Measurements from ENCODE around the gene CCDC194.

Gene CCDC194

DNA sequence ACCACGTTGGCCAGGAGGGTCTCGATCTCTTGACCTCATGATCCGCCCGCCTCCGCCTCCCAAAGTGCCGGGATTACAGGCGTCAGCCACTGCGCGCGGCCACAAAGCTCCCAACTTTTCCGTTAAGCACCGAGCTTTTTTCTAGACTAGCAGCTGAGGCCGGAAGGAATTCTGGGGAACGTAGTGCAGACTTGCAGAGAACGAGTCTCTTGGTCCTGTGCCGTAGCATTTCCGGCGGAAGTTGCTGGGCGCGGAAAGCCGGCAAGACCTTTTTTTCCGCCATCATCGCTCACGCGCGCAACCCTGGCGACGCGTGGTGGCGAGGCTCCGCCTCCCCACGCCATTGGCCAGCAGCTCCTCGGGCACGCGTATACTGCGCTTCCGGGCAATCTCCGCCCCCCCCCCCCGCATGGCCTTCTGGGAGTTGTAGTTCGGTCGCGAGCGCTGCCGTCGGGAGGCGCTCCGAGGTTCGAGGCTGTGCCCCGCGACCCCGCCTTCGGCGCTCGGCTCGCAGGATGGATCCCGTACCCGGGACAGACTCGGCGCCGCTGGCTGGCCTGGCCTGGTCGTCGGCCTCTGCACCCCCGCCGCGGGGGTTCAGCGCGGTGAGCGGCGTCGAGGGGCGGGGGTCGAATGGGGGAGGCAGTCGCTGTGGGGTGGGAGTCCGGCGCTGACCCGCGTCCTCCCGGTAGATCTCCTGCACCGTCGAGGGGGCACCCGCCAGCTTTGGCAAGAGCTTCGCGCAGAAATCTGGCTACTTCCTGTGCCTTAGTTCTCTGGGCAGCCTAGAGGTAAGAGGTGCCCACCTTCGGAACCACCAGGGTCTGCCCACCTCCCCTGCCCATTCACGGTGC, 25.9 kb upstream of the CCDC194 start, which contains the start of gene MVB12A:
Gene MVB12A (plus strand): TSS at position 427 of the 854 bp plus-strand sequence. CDS start 89 bp downstream, at position 516.
- POLR2A ChIA-PET = interaction anchor here (0.7 to 1.6 kb wide), 3 partner anchors 14 to 186 kb away, joined by 3 to 10 read pairs (median 3); partner anchors contain the start of gene BST2
- CTCF ChIA-PET = interaction anchor here (0.9 to 1.8 kb wide), 11 partner anchors 10 to 93 kb away, joined by 3 to 11 read pairs (median 3); partner anchors contain the start of genes BST2, CCDC194 and TMEM221
- DNase-seq (ENCODE audit: extremely low spot score) = peak; percentile 99
- TF ChIP-seq, protein P1, sequence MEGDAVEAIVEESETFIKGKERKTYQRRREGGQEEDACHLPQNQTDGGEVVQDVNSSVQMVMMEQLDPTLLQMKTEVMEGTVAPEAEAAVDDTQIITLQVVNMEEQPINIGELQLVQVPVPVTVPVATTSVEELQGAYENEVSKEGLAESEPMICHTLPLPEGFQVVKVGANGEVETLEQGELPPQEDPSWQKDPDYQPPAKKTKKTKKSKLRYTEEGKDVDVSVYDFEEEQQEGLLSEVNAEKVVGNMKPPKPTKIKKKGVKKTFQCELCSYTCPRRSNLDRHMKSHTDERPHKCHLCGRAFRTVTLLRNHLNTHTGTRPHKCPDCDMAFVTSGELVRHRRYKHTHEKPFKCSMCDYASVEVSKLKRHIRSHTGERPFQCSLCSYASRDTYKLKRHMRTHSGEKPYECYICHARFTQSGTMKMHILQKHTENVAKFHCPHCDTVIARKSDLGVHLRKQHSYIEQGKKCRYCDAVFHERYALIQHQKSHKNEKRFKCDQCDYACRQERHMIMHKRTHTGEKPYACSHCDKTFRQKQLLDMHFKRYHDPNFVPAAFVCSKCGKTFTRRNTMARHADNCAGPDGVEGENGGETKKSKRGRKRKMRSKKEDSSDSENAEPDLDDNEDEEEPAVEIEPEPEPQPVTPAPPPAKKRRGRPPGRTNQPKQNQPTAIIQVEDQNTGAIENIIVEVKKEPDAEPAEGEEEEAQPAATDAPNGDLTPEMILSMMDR (IDR thresholded peaks at IDR 0.05; ENCODE audit: control extremely low read depth, extremely low read depth, low read depth, missing control alignments) = no peak

GRCh38 chr19:17419154-17419620, 25.2 kb upstream of the CCDC194 start:
- no peak for DNase-seq (ENCODE audit: extremely low spot score)
- ChIA-PET POLR2A (interaction anchor here (0.7 to 1.6 kb wide), 3 partner anchors 13 to 187 kb away, joined by 3 to 10 read pairs (median 3); partner anchors contain the start of gene BST2), CTCF (interaction anchor here (0.9 to 1.8 kb wide), 10 partner anchors 11 to 94 kb away, joined by 3 to 11 read pairs (median 4); partner anchors contain the start of genes BST2, CCDC194 and TMEM221)
- TF ChIP-seq, protein P1 (IDR thresholded peaks at IDR 0.05; ENCODE audit: control extremely low read depth, extremely low read depth, low read depth, missing control alignments) = no peak

DNA sequence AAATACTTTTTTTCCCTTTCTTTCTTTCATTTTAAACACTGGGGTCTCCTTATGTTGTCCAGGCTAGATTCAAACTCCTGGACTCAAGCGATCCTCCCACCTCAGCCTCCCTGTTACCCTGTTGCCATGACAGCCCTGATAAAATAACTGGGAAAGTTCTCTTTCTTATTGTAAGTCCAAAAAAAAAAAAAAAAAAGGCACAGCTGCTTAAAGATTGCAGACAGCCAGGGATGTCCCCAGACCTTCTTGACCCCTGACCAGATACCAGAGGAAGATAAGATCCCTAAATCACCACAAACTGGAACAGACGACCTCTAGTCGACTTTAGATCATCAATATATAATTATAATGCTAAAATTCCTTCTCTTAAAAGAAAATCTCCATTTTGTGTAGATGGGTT, 24.7 kb upstream of the CCDC194 start:
- DNase-seq (ENCODE audit: extremely low spot score) = no peak
- CTCF ChIA-PET = interaction anchor here (1.1 to 1.8 kb wide), 3 partner anchors 9 to 77 kb away, joined by 3 to 11 read pairs (median 5); no protein-coding TSS in a partner anchor
- TF ChIP-seq, protein P1 (IDR thresholded peaks at IDR 0.05; ENCODE audit: control extremely low read depth, extremely low read depth, low read depth, missing control alignments) = no peak
- POLR2A ChIA-PET = interaction anchor here (0.6 kb wide), 1 partner anchor 23 kb away, joined by 3 read pairs; no protein-coding TSS in a partner anchor

GRCh38 chr19:17415121-17415520, 21.1 kb upstream of the CCDC194 start:
- CTCF ChIA-PET = no interaction called here
- POLR2A ChIA-PET = no interaction called here

DNA sequence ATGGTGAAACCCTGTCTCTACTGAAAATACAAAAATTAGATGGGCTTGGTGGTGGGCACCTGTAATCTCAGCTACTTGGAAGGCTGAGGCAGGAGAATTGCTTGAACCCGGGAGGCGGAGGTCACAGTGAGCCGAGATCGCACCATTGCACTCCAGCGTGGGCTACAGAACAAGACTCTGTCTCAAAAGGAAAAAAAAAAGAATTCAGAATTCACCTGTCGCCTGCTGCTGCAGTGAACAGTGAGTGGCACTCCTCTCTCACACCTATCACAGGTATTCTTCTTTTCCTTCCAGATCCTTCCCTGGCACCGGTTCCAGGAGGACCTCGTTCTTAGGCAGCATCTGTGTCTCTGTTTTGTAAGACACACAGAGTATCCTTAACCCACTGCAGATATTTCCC, 20.1 kb upstream of the CCDC194 start:
- TF ChIP-seq, protein P1 (IDR thresholded peaks at IDR 0.05; ENCODE audit: control extremely low read depth, extremely low read depth, low read depth, missing control alignments) = no peak
- no peak for DNase-seq (ENCODE audit: extremely low spot score)
- CTCF ChIA-PET = interaction anchor here (1.0 kb wide), 1 partner anchor 27 kb away, joined by 3 read pairs; no protein-coding TSS in a partner anchor
- POLR2A ChIA-PET = no interaction called here

More at GRCh38 chr19:17415121-17415520, 21.1 kb upstream of the CCDC194 start:
- DNase-seq (ENCODE audit: extremely low spot score) = no peak
- TF ChIP-seq, protein P1 (IDR thresholded peaks at IDR 0.05; ENCODE audit: control extremely low read depth, extremely low read depth, low read depth, missing control alignments) = no peak

GRCh38 chr19:17411801-17412200, 17.8 kb upstream of the CCDC194 start:
- TF ChIP-seq, protein P1 (IDR thresholded peaks at IDR 0.05; ENCODE audit: control extremely low read depth, extremely low read depth, low read depth, missing control alignments) = no peak
- POLR2A ChIA-PET = no interaction called here
- DNase-seq (ENCODE audit: extremely low spot score) = no peak
- CTCF ChIA-PET = interaction anchor here (0.8 to 1.7 kb wide), 3 partner anchors 26 to 84 kb away, joined by 3 to 4 read pairs (median 4); no protein-coding TSS in a partner anchor

All from GM10248 (cell line).